SK-N-SH (cell line): ENCODE measurements around the gene ARHGAP45. TPM values are rescaled to one million over a fixed set of nuclear protein-coding genes. Genes with fewer than 3 reads are reported as not detected.

Source experiments
- CTCF ChIA-PET: fragments of 300-600, 350-600 bp; formaldehyde crosslinking; extraction: SDS; loops from one replicate; lab custom pipeline; 2021; lab: Yijun Ruan, JAX
- POLR2A ChIA-PET: fragments of 350-600 bp; sonication (Branson Sonifier 250); formaldehyde crosslinking; extraction: SDS; loops from one replicate; lab custom pipeline; 2020; ENCODE audit warnings: antibody characterized with exemption, inconsistent platforms; lab: Yijun Ruan, JAX
- DNase-seq: peaks from one replicate; pipeline ENCODE4 v3.0.0; 2012
- H2AFZ ChIP-seq: fragments of 200-600 bp; sonication (generic); 2 replicates; pipeline ENCODE4 v1.8.1; 2016; ENCODE audit warnings: antibody characterized with exemption, mild to moderate bottlenecking, low read depth
- H3F3A ChIP-seq: fragments of 200-600 bp; sonication (generic); replicated peaks from 2 replicates; pipeline ENCODE3; 2016; ENCODE audit warnings: antibody characterized with exemption, mild to moderate bottlenecking; ENCODE audit not compliant: insufficient read depth
- H3K27ac ChIP-seq, 2 experiments: fragments of 200-500 bp in 1 of 2; fragments of 200-600 bp in 1 of 2; sonication (Bioruptor generic) in 1 of 2; sonication (generic), shearing (Covaris generic) in 1 of 2; 2 replicates each; pipeline versions ENCODE4 v1.5.1 to v1.6.1; 2014 to 2016; ENCODE audit warnings: low read depth in 2 of 2, inconsistent platforms in 1 of 2, low read length in 1 of 2, mild to moderate bottlenecking in 1 of 2, mixed read lengths in 1 of 2
- H3K27me3 ChIP-seq: fragments of 200-600 bp; sonication (generic), shearing (Covaris generic); 2 replicates; pipeline ENCODE4 v1.6.1; 2016; ENCODE audit warnings: mixed run types; ENCODE audit not compliant: insufficient read depth
- H3K36me3 ChIP-seq, 2 experiments: fragments of 200-500 bp in 1 of 2; fragments of 200-600 bp in 1 of 2; sonication (Bioruptor generic) in 1 of 2; sonication (generic) in 1 of 2; replicated peaks in 1 of 2; 2 replicates each; pipeline versions ENCODE3 to v1.5.1; 2014 to 2016; ENCODE audit warnings: low read length in 1 of 2, mild to moderate bottlenecking in 1 of 2; ENCODE audit not compliant: insufficient read depth in 2 of 2, control insufficient read depth in 1 of 2
- H3K4me1 ChIP-seq, 2 experiments: fragments of 200-500 bp in 1 of 2; fragments of 200-600 bp in 1 of 2; sonication (Bioruptor generic) in 1 of 2; sonication (generic), shearing (Covaris generic) in 1 of 2; 2 replicates each; pipeline versions ENCODE4 v1.5.1 to v1.6.1; 2014 to 2016; ENCODE audit warnings: low read depth in 1 of 2, low read length in 1 of 2, mixed run types in 1 of 2; ENCODE audit not compliant: insufficient read depth in 2 of 2, control insufficient read depth in 1 of 2
- H3K4me2 ChIP-seq: fragments of 200-600 bp; sonication (generic), shearing (Covaris generic); 2 replicates; pipeline ENCODE4 v1.6.1; 2017; ENCODE audit warnings: mixed run types
- H3K4me3 ChIP-seq, 2 experiments: fragments of 200-500 bp in 1 of 2; fragments of 200-600 bp in 1 of 2; sonication (Bioruptor generic) in 1 of 2; sonication (generic), shearing (Covaris generic) in 1 of 2; 2 replicates each; pipeline versions ENCODE4 v1.5.1 to v1.8.1; 2014 to 2016; ENCODE audit warnings: low read depth in 2 of 2, inconsistent platforms in 1 of 2, low read length in 1 of 2, mild to moderate bottlenecking in 1 of 2, mixed read lengths in 1 of 2, moderate library complexity in 1 of 2
- H3K79me2 ChIP-seq: fragments of 200-600 bp; sonication (generic); 2 replicates; pipeline ENCODE4 v1.8.1; 2017; ENCODE audit warnings: mild to moderate bottlenecking; ENCODE audit not compliant: insufficient read depth
- H3K9ac ChIP-seq: fragments of 200-600 bp; sonication (generic); 2 replicates; pipeline ENCODE4 v1.6.1; 2017; ENCODE audit warnings: mixed run types
- H3K9me2 ChIP-seq: fragments of 200-600 bp; sonication (generic); 2 replicates; pipeline ENCODE4 v1.6.1; 2017; ENCODE audit warnings: mixed run types
- H3K9me3 ChIP-seq: fragments of 200-600 bp; sonication (generic); 2 replicates; pipeline ENCODE4 v1.6.1; 2017; ENCODE audit warnings: mixed run types, mild to moderate bottlenecking, moderate library complexity
- H4K20me1 ChIP-seq: fragments of 200-600 bp; sonication (generic); 2 replicates; pipeline ENCODE4 v1.6.1; 2017; ENCODE audit warnings: mild to moderate bottlenecking, mixed run types; ENCODE audit not compliant: insufficient read depth
- GABPA ChIP-seq: IDR thresholded peaks from 2 replicates; pipeline ENCODE4 v1.4.0; 2012; ENCODE audit warnings: low read depth, mild to moderate bottlenecking
- IRF3 ChIP-seq: fragments of 150-350 bp; IDR thresholded peaks from 2 replicates; pipeline ENCODE4 v1.6.1; 2016; ENCODE audit warnings: mild to moderate bottlenecking, low read depth, low read length
- PBX3 ChIP-seq: IDR thresholded peaks from 2 replicates; pipeline ENCODE4; 2012
- RAD21 ChIP-seq: IDR thresholded peaks from 2 replicates; pipeline ENCODE4 v1.6.1; 2012; ENCODE audit warnings: mild to moderate bottlenecking, low read length
- RCOR1 ChIP-seq: fragments of 150-350 bp; IDR thresholded peaks from 2 replicates; pipeline ENCODE4 v1.6.1; 2017; ENCODE audit warnings: antibody characterized with exemption, low read length
- SIN3A ChIP-seq: IDR thresholded peaks from 2 replicates; pipeline ENCODE4 v1.6.1; 2012; ENCODE audit warnings: low read depth, mild to moderate bottlenecking, low read length, moderate library complexity, borderline replicate concordance
- TAF1 ChIP-seq: IDR thresholded peaks from 2 replicates; pipeline ENCODE4 v1.6.1; 2012; ENCODE audit warnings: low read depth, mild to moderate bottlenecking, low read length, moderate library complexity, borderline replicate concordance
- ZBTB33 ChIP-seq: IDR thresholded peaks from 2 replicates; pipeline ENCODE4 v1.4.0; 2012; ENCODE audit warnings: low read depth, borderline replicate concordance
- WGBS: methylation state at CpG from one replicate; pipeline ENCODE4 v1.1.6; 2017; ENCODE audit warnings: low lambda C conversion rate; 5-methylcytosine and 5-hydroxymethylcytosine counted together
- polyA plus RNA-seq, 3 experiments: library from polyadenylated mRNA; depleted of rRNA; stranded (reverse); fragments of >200 nt; gene quantifications; 2 replicates each; pipeline ENCODE4 v1.2.3, GENCODE V29; 2012

The ARHGAP45 gene
- polyA plus RNA-seq, 1 of the 3 experiments (the other 2 are of a cell fraction), result 4.2 TPM

GRCh38 chr19:1122972-1123363, 56.0 kb downstream of the ARHGAP45 start:
- ChIA-PET POLR2A (interaction anchor here (0.6 kb wide), 1 partner anchor 9 kb away, joined by 3 read pairs; no protein-coding TSS in a partner anchor), CTCF (interaction anchor here (0.7 to 4.0 kb wide), 4 partner anchors 10 to 80 kb away, joined by 3 to 32 read pairs (median 4); no protein-coding TSS in a partner anchor)
- DNase-seq, result peak; percentile 99
- no peak for TF ChIP-seq SIN3A
- TF ChIP-seq TAF1, result no peak
- no peak for TF ChIP-seq GABPA
- no peak for TF ChIP-seq IRF3
- TF ChIP-seq PBX3, result peak; percentile 39
- no peak overlapping the region for H3K27ac ChIP-seq
- H3K4me3 ChIP-seq, result no peak overlapping the region
- no peaks in the 10 kb centered on the region for H3K9me3 ChIP-seq
- 75% methylated on average over 9 of the region's 21 CpGs for WGBS
- H3K27me3 ChIP-seq, result no peaks in the 10 kb centered on the region
- no peaks in the 10 kb centered on the region for H4K20me1 ChIP-seq
- H2AFZ ChIP-seq, result no peak overlapping the region
- H3K36me3 ChIP-seq, result peaks cover 7 to 25% of the 10 kb centered on the region in 2 experiments
- H3K9ac ChIP-seq, result no peak overlapping the region
- H3K9me2 ChIP-seq, result no peaks in the 10 kb centered on the region
- peaks cover 0 to 12% of the 10 kb centered on the region in 2 experiments; a peak in 2 of 4 replicates for H3K4me1 ChIP-seq
- H3K4me2 ChIP-seq, result no peak overlapping the region
- peaks cover 10% of the 10 kb centered on the region; the same call in 1 of the 2 replicates for H3K79me2 ChIP-seq
- peaks cover 12% of the 10 kb centered on the region for H3F3A ChIP-seq

GRCh38 chr19:1123381-1123780, 56.4 kb downstream of the ARHGAP45 start:
- TF ChIP-seq ZBTB33 (no peak), RAD21 (no peak), RCOR1 (no peak)
- Histone ChIP-seq H3K36me3 (peaks cover 7 to 25% of the 10 kb centered on the region in 2 experiments), H3K79me2 (peaks cover 10% of the 10 kb centered on the region; the same call in 1 of the 2 replicates)

More at GRCh38 chr19:1123381-1123780, 56.4 kb downstream of the ARHGAP45 start:
- H3K9ac ChIP-seq, result no peak overlapping the region
- H3K9me3 ChIP-seq, result no peaks in the 10 kb centered on the region
- no peak for DNase-seq
- no peak overlapping the region for H2AFZ ChIP-seq
- H3K27me3 ChIP-seq, result no peaks in the 10 kb centered on the region
- H4K20me1 ChIP-seq, result no peaks in the 10 kb centered on the region
- WGBS, result 96% methylated on average over 9 of the region's 20 CpGs
- H3K4me3 ChIP-seq, result no peak overlapping the region
- ChIA-PET CTCF (interaction anchor here (0.5 to 4.0 kb wide), 5 partner anchors 10 to 80 kb away, joined by 3 to 32 read pairs (median 3); no protein-coding TSS in a partner anchor), POLR2A (interaction anchor here (0.6 kb wide), 1 partner anchor 10 kb away, joined by 3 read pairs; no protein-coding TSS in a partner anchor)
- H3F3A ChIP-seq, result peaks cover 12% of the 10 kb centered on the region
- H3K27ac ChIP-seq, result no peak overlapping the region
- no peak overlapping the region for H3K4me2 ChIP-seq
- H3K4me1 ChIP-seq, result peaks cover 0 to 12% of the 10 kb centered on the region in 2 experiments; a peak in 2 of 4 replicates
- no peaks in the 10 kb centered on the region for H3K9me2 ChIP-seq
